Mucosa of descending colon (tissue), 3 donors: ENCODE measurements around the gene GPATCH8. TPM values are rescaled to one million over a fixed set of nuclear protein-coding genes. Genes with fewer than 3 reads are reported as not detected.
"Not testable (repeated sequence)": the region's sequence is repeated elsewhere in the genome, so short reads cannot be mapped to it uniquely, and the experiment has no call there.

Experiments
- ATAC-seq: fragments of 200-7000 bp; cut with Tn5 transposase; one replicate; pipeline ENCODE4 v1.9.1; 2020; ENCODE audit warnings: mild to moderate bottlenecking, moderate library complexity
- DNase-seq, 3 donors: peaks; one replicate each; pipeline ENCODE4 v3.0.0-alpha.2; 2020
- H3K36me3 ChIP-seq: fragments of 200-600 bp; one replicate; pipeline ENCODE4 v1.8.0; 2021; ENCODE audit warnings: low read depth, mild to moderate bottlenecking
- H3K4me1 ChIP-seq: fragments of 200-600 bp; one replicate; pipeline ENCODE4 v1.8.0; 2021; ENCODE audit warnings: low read depth, mild to moderate bottlenecking
- H3K4me3 ChIP-seq: fragments of 200-600 bp; one replicate; pipeline ENCODE4 v1.8.0; 2021; ENCODE audit warnings: mild to moderate bottlenecking
- H3K9me3 ChIP-seq: fragments of 200-600 bp; one replicate; pipeline ENCODE4 v1.8.0; 2021; ENCODE audit warnings: mild to moderate bottlenecking
- intact Hi-C, 2 donors: fragments of 100-400 bp; cut with DNase I in 1 of 2; cut with micrococcal nuclease in 1 of 2; formaldehyde crosslinking; loops; one replicate each; pipeline versions ENCODE4 v1.11.0 to v1.11.1; 2022; cut with DNase I, micrococcal nuclease
- total RNA-seq, 3 donors: library from RNA; stranded (reverse); fragmentation: NEBNext Ultra II Directional in 2 of 3; extraction: Animal tissue kit (Norgen Biotek cat#: 25700) in 2 of 3; gene quantifications; one replicate each; pipeline versions ENCODE4 v1.2.1 to v1.2.4, GENCODE V29; 2021 to 2023
- TF ChIP-seq, protein P1 (sequence below): fragments of 200-600 bp; IDR thresholded peaks from one replicate; pipeline ENCODE4 v1.8.0; 2022; ENCODE audit warnings: antibody characterized with exemption, mild to moderate bottlenecking
- donor health status: DM: no; HTN: no; CAD: no; lungs with moderate emphysema.
- donor health status: DM: no; HTN: no; CAD: no.
- donor health status: DM: no; HTN: yes; CAD: no.

Gene GPATCH8
- total RNA-seq, 3 donors from 2014 or later = 34.8 to 48.4 (median 36.3) TPM

DNA sequence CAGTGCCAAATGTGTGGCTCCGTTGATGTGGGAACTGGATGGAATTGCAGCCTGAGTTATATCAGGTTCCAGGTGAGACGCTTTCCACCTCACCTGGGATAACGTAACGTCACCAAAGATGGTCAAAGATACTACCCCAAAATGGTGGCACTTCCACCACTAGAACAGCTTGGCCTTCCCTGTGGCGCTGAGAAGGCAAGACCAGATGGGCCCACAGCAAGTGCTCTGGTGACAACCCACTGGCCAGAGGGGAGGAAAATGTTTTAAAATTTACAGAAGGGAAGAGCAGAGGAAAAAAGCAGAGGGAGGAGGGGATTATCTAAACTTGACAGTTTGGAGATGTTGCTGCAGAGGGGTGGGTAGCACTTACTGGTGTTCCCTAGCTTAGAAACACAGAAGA is 106.3 kb downstream of the GPATCH8 start:
- ATAC-seq (no peak), DNase-seq (no peak)
- Histone ChIP-seq H3K4me3 (no peak overlapping the region), H3K36me3 (no peaks in the 10 kb centered on the region), H3K9me3 (no peaks in the 10 kb centered on the region), H3K4me1 (no peaks in the 10 kb centered on the region)
- TF ChIP-seq, protein P1, sequence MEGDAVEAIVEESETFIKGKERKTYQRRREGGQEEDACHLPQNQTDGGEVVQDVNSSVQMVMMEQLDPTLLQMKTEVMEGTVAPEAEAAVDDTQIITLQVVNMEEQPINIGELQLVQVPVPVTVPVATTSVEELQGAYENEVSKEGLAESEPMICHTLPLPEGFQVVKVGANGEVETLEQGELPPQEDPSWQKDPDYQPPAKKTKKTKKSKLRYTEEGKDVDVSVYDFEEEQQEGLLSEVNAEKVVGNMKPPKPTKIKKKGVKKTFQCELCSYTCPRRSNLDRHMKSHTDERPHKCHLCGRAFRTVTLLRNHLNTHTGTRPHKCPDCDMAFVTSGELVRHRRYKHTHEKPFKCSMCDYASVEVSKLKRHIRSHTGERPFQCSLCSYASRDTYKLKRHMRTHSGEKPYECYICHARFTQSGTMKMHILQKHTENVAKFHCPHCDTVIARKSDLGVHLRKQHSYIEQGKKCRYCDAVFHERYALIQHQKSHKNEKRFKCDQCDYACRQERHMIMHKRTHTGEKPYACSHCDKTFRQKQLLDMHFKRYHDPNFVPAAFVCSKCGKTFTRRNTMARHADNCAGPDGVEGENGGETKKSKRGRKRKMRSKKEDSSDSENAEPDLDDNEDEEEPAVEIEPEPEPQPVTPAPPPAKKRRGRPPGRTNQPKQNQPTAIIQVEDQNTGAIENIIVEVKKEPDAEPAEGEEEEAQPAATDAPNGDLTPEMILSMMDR = no peak
- intact Hi-C loops = no loop called here

DNA sequence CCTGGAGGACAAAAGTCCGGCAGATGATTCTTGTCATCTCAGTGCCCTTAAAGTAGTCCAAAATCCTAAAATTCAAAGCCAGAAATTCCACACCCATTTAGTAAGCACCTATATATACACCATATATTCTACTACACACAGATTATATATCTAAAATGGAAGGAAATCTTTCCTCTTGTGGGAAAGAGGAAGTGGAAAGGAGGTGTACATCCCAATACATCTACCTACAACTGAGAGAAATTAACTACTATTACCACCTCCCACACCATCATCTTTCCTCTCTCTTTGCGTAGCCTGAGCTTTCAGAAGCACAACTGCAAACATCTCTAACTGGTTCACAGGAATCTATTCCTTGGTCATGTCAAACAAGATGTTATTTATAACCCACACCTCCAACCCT is 108.4 kb downstream of the GPATCH8 start:
- Histone ChIP-seq H3K4me1 (no peaks in the 10 kb centered on the region), H3K36me3 (no peaks in the 10 kb centered on the region), H3K9me3 (no peaks in the 10 kb centered on the region), H3K4me3 (no peak overlapping the region)
- no peak for DNase-seq
- ATAC-seq = no peak
- TF ChIP-seq, protein P1 = no peak
- intact Hi-C loops = no loop called here

DNA sequence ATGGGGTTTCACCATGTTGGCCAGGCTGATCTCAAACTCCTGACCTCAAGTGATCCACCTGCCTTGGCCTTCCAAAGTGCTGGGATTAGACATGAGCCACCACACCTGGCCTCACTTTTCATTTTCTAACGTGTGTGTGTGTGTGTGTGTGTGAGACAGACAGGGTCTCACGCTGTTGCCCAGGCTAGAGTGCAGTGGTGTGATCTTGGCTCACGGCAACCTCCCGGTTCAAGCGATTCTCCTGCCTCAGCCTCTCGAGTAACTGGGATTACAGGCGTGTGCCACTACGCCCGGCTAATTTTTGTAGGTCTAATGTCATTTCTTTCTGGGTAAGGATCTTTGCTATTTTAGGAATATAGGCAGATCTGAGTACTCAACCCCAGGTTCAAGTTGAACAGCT is 109.1 kb downstream of the GPATCH8 start:
- H3K4me3 ChIP-seq, DNase-seq, ATAC-seq, intact Hi-C loops, H3K36me3 ChIP-seq, H3K9me3 ChIP-seq, H3K4me1 ChIP-seq: not testable (repeated sequence)

DNA sequence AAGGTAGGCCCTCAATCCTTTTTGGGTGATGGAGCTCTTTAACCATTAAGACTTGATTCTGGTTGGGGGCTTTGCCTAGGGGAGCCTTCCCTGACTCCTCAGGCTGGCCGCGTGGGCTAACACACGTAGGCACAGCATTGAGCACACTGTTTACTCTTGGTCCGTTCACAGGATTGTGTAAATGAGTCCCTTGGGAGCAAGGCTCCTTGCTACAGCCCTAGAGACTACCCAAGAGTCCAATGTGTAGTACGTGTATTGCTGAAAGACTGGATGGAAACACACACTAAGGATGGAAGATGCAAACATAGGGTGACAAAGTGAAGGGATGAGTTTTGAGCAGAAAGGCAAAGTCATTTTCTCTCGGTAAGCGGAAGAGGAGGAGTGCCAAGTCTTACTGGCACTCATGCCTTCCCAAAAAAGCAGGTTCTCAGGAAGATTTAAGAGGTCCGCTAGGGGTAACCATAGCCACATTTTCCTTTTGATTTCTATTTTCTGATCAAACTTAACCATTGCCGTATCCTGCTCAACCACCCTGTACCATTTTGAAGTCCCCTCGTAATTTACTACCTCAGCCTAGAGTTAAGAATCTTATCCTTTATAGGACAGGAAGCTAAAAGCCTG is 112.8 kb downstream of the GPATCH8 start:
- no peak for ATAC-seq
- H3K4me1 ChIP-seq = peaks cover 9% of the 10 kb centered on the region
- TF ChIP-seq, protein P1 = no peak
- H3K36me3 ChIP-seq = no peaks in the 10 kb centered on the region
- H3K9me3 ChIP-seq = no peaks in the 10 kb centered on the region
- no peak for DNase-seq
- H3K4me3 ChIP-seq = no peak overlapping the region
- intact Hi-C loops = no loop called here

DNA sequence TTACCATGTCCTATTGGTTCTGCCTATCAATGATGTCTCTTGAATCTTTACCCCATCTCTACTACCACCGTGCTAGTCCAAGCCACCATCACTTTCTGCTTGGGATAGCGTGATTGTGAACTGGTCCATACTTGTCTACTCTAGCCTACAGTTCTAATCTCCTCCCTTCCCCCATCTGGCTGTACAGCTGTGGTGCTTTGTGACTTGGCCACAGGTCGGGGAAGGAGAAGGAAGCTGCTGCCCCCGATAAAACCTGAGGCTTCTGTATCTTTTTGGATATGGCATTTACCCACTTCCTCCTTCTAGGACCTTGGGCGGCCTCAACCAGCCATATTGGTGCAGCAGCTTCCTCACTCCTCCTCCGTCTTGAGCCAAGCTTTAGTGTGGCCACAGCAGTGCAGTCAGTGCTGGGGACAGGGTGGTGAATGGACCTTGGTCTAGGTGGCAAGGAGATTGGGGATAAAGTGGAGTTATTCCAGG is 113.4 kb downstream of the GPATCH8 start:
- no peaks in the 10 kb centered on the region for H3K36me3 ChIP-seq
- intact Hi-C loops = no loop called here
- no peaks in the 10 kb centered on the region for H3K9me3 ChIP-seq
- no peak for ATAC-seq
- no peak for DNase-seq
- peaks cover 12% of the 10 kb centered on the region for H3K4me1 ChIP-seq
- TF ChIP-seq, protein P1 = no peak
- H3K4me3 ChIP-seq = no peak overlapping the region

DNA sequence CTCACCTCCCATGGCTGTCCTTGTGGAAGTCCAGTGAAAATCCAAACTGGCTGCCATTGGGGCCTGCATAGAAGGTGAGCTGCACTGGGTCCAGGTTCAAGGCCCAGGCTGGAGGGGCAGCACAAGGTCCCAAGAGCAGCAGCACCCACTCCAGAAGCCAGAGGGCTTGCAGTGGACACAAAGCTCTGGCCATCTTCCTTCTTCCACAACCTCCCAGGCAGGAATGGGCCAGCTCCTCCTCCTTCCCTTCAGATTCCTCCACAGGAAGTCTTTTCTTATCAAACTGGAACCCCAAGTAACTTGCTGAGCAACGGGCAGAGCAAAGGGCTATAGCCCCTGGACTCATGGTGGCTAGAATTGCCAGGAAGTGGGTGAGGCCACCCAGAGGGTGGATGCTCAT is 113.9 kb downstream of the GPATCH8 start, which contains the start of gene ITGA2B:
TSS of gene ITGA2B (minus strand) at position 369 of the 400 bp plus-strand sequence. CDS start at position 193, 176 bp downstream.
- intact Hi-C loops = no loop called here
- Histone ChIP-seq H3K36me3 (no peaks in the 10 kb centered on the region), H3K4me1 (peaks cover 15% of the 10 kb centered on the region), H3K9me3 (no peaks in the 10 kb centered on the region), H3K4me3 (no peak within 1 kb of the TSS)
- TF ChIP-seq, protein P1 = no peak
- DNase-seq = no peak
- ATAC-seq = no peak
